ENCODE results near the gene ATP8B3.

ATP8B3 gene

GRCh38 chr19:1816530-1817298 is 4.6 kb upstream of the ATP8B3 start:
- 0 out of 2 replicates have a peak, but pooled peaks cover 5% of the 10 kb centered on the region for H3F3A ChIP-seq (ENCODE audit: insufficient read depth)
- no peak overlapping the region for H3K4me2 ChIP-seq (ENCODE audit: low read depth, low read length, poor library complexity, severe bottlenecking)
- TF ChIP-seq EZH2phosphoT487 (conservative IDR thresholded peaks at IDR 0.05; ENCODE audit: low read length), result no peak
- no peak for TF ChIP-seq CTCF (IDR thresholded peaks at IDR 0.05; ENCODE audit: insufficient read depth, low read length, poor library complexity, severe bottlenecking)
- H3K4me3 ChIP-seq (ENCODE audit: insufficient read depth, low read length, poor library complexity, severe bottlenecking), result no peak overlapping the region
- no peaks in the 10 kb centered on the region for H3K9me3 ChIP-seq (ENCODE audit: insufficient read depth, low read length)
- H2AFZ ChIP-seq (ENCODE audit: low read depth, low read length, severe bottlenecking), result no peak overlapping the region
- H3K36me3 ChIP-seq (ENCODE audit: low read length), result no peaks in the 10 kb centered on the region
- H4K20me1 ChIP-seq (ENCODE audit: low read depth, low read length), result no peaks in the 10 kb centered on the region
- no peaks in the 10 kb centered on the region for H3K9me2 ChIP-seq (replicated peaks; ENCODE audit: insufficient read depth, low read length)
- H3K27me3 ChIP-seq (ENCODE audit: low read length), result no peaks in the 10 kb centered on the region
- no peak overlapping the region for H3K9ac ChIP-seq (ENCODE audit: low read length)
- no peak overlapping the region for H3K27ac ChIP-seq (ENCODE audit: low read depth, low read length)
- no peaks in the 10 kb centered on the region for H3K79me2 ChIP-seq (ENCODE audit: insufficient read depth, low read length)

- H2AFZ ChIP-seq (ENCODE audit: low read depth, low read length, severe bottlenecking), result no peak overlapping the region
- H4K20me1 ChIP-seq (ENCODE audit: low read depth, low read length), result no peaks in the 10 kb centered on the region
- H3K9me2 ChIP-seq (replicated peaks; ENCODE audit: insufficient read depth, low read length), result no peaks in the 10 kb centered on the region
- no peaks in the 10 kb centered on the region for H3K9me3 ChIP-seq (ENCODE audit: insufficient read depth, low read length)
- TF ChIP-seq EZH2phosphoT487 (conservative IDR thresholded peaks at IDR 0.05; ENCODE audit: low read length) (no peak), CTCF (IDR thresholded peaks at IDR 0.05; ENCODE audit: insufficient read depth, low read length, poor library complexity, severe bottlenecking) (no peak)
- no peak overlapping the region for H3K27ac ChIP-seq (ENCODE audit: low read depth, low read length)
- no peak overlapping the region for H3K4me3 ChIP-seq (ENCODE audit: insufficient read depth, low read length, poor library complexity, severe bottlenecking)
- 0 out of 2 replicates have a peak, but pooled peaks cover 5% of the 10 kb centered on the region for H3F3A ChIP-seq (ENCODE audit: insufficient read depth)
- H3K79me2 ChIP-seq (ENCODE audit: insufficient read depth, low read length), result no peaks in the 10 kb centered on the region
- no peak overlapping the region for H3K9ac ChIP-seq (ENCODE audit: low read length)
- H3K27me3 ChIP-seq (ENCODE audit: low read length), result no peaks in the 10 kb centered on the region
- no peak overlapping the region for H3K4me2 ChIP-seq (ENCODE audit: low read depth, low read length, poor library complexity, severe bottlenecking)
- no peaks in the 10 kb centered on the region for H3K36me3 ChIP-seq (ENCODE audit: low read length)
These were observed 3.8 kb upstream of the ATP8B3 start for GRCh38 chr19:1815605-1816529.

GRCh38 chr19:1814833-1815604 is 2.9 kb upstream of the ATP8B3 start:
- no peaks in the 10 kb centered on the region for H3K79me2 ChIP-seq (ENCODE audit: insufficient read depth, low read length)
- H3F3A ChIP-seq (ENCODE audit: insufficient read depth), result 0 out of 2 replicates have a peak, but pooled peaks cover 5% of the 10 kb centered on the region
- no peak overlapping the region for H3K9ac ChIP-seq (ENCODE audit: low read length)
- H3K9me3 ChIP-seq (ENCODE audit: insufficient read depth, low read length), result no peaks in the 10 kb centered on the region
- no peak overlapping the region for H3K4me2 ChIP-seq (ENCODE audit: low read depth, low read length, poor library complexity, severe bottlenecking)
- H3K4me3 ChIP-seq (ENCODE audit: insufficient read depth, low read length, poor library complexity, severe bottlenecking), result no peak overlapping the region
- TF ChIP-seq EZH2phosphoT487 (conservative IDR thresholded peaks at IDR 0.05; ENCODE audit: low read length) (no peak), CTCF (IDR thresholded peaks at IDR 0.05; ENCODE audit: insufficient read depth, low read length, poor library complexity, severe bottlenecking) (no peak)
- no peaks in the 10 kb centered on the region for H3K36me3 ChIP-seq (ENCODE audit: low read length)
- no peaks in the 10 kb centered on the region for H4K20me1 ChIP-seq (ENCODE audit: low read depth, low read length)
- H3K9me2 ChIP-seq (replicated peaks; ENCODE audit: insufficient read depth, low read length), result no peaks in the 10 kb centered on the region
- H3K27me3 ChIP-seq (ENCODE audit: low read length), result no peaks in the 10 kb centered on the region
- H2AFZ ChIP-seq (ENCODE audit: low read depth, low read length, severe bottlenecking), result no peak overlapping the region
- H3K27ac ChIP-seq (ENCODE audit: low read depth, low read length), result no peak overlapping the region

All from SU-DHL-6 (cell line).